ENCODE measurements around the gene PTPRO. TPM values are rescaled to one million over a fixed set of nuclear protein-coding genes. Genes with fewer than 3 reads are reported as not detected.

Gene PTPRO
- total RNA-seq, 1 experiment from 2014 or later = not detected

DNA sequence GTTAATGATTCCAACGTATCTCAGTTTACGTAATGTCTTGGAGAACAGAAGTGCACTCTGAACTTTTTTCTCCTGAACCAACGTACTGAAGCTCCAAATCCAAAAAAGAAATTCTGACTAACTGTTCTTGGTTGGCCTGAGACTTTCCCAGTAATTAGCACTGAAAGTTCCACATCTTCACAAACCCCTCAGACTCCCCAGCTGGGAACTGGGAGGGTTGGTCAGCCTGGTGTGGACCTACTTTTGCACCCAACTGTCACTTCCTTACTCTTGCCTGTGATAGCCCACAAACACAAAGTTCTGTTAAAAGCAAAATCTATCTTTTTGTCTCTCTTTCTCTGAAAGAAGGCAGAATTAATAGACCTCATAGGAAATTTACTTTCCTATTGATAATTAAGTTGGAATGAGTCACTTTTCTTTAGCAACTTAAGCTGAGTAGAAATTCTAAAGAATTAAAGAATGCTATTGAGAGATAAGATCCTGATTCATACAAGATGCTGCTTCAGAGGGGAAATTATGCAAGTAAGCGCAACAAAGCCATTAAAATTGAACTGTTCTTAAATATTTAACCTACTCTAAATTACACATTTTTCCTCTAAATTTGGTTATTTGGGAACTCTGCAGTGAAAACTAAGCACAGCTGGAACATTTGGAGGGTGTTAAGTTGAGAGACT lies 311.8 kb downstream of the PTPRO start:
- no peak for DNase-seq (ENCODE audit: low read depth)

DNA sequence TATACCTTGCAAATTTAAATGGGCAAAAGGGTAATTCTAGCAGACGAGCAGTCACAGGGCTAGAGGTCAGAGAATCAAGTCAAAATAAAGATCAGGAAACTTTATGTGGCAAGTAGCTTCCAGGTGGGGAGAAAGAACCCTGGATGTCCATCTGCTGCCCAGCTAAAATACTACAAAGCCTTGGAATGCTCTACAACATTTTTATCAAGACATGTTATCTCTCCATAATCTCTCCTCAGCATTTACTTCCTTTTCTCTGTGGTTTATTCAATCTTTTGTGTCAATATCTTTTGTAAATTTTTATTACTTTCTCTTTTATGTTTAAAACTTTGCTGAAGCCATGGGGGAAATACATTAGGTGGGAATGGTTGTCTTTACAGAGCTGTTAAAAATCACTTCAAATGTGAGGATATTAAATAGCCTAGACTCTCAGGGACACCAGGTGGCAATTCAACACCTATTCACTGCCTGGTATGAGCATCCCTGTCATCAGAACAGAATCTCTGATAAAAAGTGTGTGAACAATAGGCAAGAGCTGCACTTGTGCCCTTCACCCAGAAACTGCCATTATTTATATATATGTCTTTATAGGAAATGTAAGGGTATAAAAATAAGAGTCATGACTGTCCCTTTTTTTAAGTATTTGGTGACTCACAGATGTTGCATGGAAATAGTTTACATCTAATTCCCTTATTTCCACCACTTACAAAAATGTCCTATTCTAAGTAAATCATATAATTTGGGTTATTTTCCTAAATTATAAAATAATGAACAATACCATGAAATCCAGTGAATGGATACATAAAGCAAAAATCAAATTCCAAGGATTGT lies 314.0 kb downstream of the PTPRO start:
- DNase-seq (ENCODE audit: low read depth) = no peak

DNA sequence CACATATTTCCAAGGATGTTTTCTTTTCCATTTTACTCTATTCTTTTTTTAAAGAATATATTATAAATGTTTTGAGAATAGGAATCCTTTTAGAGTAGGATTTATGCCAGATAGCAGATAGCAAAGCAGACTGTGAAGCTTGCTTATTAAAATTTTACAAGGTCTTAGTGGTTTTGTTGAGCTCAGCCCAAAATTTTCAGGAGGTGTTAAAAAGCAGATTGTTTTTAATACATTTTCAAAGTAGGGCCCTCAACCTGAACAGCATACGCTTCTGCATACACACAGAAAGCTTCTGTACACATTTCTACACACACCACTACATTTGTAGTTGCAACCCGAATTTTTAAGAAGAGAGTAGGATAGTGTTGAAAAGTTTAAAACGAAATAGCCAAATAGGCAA lies 315.9 kb downstream of the PTPRO start:
- no peak for DNase-seq (ENCODE audit: low read depth)

DNA sequence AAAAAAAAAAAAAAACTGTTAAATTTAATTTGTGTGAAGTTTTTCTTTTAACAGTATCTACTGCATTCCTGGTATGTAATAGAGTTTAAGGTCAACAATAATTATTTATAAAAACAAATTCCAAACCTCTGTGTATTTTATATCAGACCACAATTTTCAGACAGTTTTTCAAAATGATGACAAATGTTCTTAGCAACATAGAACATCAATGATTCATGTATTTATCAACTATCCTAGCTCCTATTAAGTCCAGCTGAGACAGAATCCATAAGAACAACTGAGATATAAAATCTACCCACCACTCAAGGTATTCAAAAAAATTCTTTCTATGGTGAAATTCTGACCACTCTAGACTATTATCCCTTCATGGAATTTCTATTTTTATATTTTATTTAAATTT lies 322.4 kb downstream of the PTPRO start:
- no peak for DNase-seq (ENCODE audit: low read depth)

DNA sequence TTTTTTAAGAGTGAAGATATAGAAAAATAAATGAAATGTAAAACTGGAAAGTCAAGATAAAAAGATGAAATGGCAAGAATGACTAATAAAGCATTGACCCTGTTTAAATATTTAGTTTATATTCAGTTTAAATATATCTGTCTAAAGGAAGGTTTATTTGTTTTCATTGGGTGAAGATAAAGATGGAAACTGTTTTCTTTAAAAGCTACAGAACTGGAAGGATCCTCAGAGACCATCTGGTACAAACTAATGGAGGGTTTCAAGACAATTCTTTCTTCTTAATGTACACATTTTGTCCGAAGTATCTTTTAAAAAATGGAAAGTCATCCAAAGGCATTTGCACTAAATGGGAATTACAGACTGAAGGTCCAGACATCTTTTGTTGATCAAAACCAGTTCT lies 324.3 kb downstream of the PTPRO start:
- no peak for DNase-seq (ENCODE audit: low read depth)

Other genes with a start within 250 kb of the PTPRO start
- gene RERG, start 101.1 kb upstream of the PTPRO start, total RNA-seq (2014; rRNA removed; shearing (Covaris generic)) = not detected in 2 replicates

Data from HT1080 (cell line).